ENCODE measurements around the gene CA5A. TPM values are rescaled to one million over a fixed set of nuclear protein-coding genes. Genes with fewer than 3 reads are reported as not detected.

Gene CA5A
- total RNA-seq, 2 experiments from 2014 or later, result not detected

DNA sequence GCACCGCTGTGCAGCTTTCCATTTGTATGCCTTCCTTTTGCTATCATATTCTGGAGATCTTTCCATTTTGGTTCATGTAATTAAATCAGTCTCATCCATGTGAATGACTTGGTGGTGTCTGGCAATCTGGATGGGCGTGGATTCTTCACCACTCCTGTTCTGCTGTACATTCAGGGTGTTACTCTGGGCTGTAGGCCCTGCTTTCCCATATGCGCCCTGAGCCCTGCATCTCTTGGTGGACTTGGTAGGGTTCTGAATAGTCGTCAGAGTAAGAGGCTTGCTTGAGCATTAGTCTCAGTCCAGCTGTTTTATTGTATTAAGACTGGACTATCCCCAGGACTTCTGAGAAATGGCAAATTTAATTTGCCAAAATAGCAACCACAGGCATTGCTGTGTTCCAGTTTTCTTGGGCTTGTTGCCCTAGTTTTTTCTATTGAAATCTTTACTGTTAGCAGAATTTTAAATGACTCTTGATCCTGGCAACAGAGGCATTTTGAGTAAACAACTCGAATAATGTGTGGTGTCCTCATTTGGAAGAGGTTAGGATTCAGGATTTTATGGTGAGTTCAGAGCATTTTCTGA lies 29.8 kb upstream of the CA5A start:
- Histone ChIP-seq H3K27me3 (ENCODE audit: control insufficient read depth in 1 of 2, insufficient read depth in 2 of 2, low read length in 2 of 2) (no peaks in the 10 kb centered on the region), H3K4me1 (ENCODE audit: insufficient read depth, low read length) (peaks cover 37% of the 10 kb centered on the region), H3K27ac (ENCODE audit: low read depth in 1 of 2, low read length in 2 of 2) (no peak overlapping the region), H3K4me3 (ENCODE audit: low read length) (no peak overlapping the region), H3K36me3 (ENCODE audit: insufficient read depth, low read length) (peaks cover 2% of the 10 kb centered on the region), H3K9me3 (ENCODE audit: control insufficient read depth in 1 of 2, insufficient read depth in 1 of 2, low read length in 2 of 2) (peaks cover 1 to 8% of the 10 kb centered on the region in 2 experiments)
- DNase-seq, result no peak
- Mint-ChIP-seq H3K4me3 (peak overlapping the region; percentile 63), H3K27ac (peak overlapping the region; percentile 80), H3K9me3 (no peaks in the 10 kb centered on the region), H3K4me1 (ENCODE audit: low read depth) (peaks cover 66% of the 10 kb centered on the region), H3K27me3 (no peaks in the 10 kb centered on the region), H3K36me3 (ENCODE audit: low read depth) (peaks cover 36% of the 10 kb centered on the region)
- CTCF ChIA-PET, result no interaction called here
- no peak for ATAC-seq (ENCODE audit: poor library complexity)
- intact Hi-C loops (cut with DNase I, micrococcal nuclease), result no loop called here
- POLR2A ChIA-PET, result interaction anchor here (1.5 to 1.8 kb wide), 2 partner anchors 10 to 14 kb away, joined by 8 read pairs; partner anchors contain the start of gene BANP
- TF ChIP-seq, protein P1, sequence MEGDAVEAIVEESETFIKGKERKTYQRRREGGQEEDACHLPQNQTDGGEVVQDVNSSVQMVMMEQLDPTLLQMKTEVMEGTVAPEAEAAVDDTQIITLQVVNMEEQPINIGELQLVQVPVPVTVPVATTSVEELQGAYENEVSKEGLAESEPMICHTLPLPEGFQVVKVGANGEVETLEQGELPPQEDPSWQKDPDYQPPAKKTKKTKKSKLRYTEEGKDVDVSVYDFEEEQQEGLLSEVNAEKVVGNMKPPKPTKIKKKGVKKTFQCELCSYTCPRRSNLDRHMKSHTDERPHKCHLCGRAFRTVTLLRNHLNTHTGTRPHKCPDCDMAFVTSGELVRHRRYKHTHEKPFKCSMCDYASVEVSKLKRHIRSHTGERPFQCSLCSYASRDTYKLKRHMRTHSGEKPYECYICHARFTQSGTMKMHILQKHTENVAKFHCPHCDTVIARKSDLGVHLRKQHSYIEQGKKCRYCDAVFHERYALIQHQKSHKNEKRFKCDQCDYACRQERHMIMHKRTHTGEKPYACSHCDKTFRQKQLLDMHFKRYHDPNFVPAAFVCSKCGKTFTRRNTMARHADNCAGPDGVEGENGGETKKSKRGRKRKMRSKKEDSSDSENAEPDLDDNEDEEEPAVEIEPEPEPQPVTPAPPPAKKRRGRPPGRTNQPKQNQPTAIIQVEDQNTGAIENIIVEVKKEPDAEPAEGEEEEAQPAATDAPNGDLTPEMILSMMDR (IDR thresholded peaks at IDR 0.05), result no peak

DNA sequence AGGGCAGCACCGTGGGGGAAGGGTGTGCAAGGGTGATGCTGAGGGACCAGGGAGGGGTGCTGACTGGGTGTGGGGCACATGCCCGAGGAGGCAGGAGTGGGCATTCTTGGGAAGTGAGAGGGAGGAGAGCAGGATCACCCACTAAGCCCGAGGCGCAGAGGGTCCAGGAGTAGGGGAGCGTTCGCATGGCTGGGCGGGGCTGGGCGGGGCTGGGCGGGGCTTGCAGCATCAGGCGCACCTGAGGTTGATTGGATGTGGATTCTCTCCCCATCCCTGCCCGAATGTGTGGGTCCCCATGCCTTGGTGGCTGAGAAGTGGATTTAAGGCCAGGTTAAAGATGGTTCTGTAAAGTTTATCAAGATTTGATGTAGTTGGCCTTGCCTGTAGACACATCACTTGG lies 29.1 kb upstream of the CA5A start:
- H3K36me3 ChIP-seq (ENCODE audit: insufficient read depth, low read length), result no peaks in the 10 kb centered on the region
- DNase-seq (no peak), ATAC-seq (ENCODE audit: poor library complexity) (no peak)
- no peak overlapping the region for H3K4me3 Mint-ChIP-seq
- H3K9me3 Mint-ChIP-seq, result no peaks in the 10 kb centered on the region
- H3K27ac ChIP-seq (ENCODE audit: low read depth in 1 of 2, low read length in 2 of 2), result no peak overlapping the region
- TF ChIP-seq, protein P1 (IDR thresholded peaks at IDR 0.05), result no peak
- no peaks in the 10 kb centered on the region for H3K27me3 ChIP-seq (ENCODE audit: control insufficient read depth in 1 of 2, insufficient read depth in 2 of 2, low read length in 2 of 2)
- ChIA-PET POLR2A (no interaction called here), CTCF (no interaction called here)
- H3K4me3 ChIP-seq (ENCODE audit: low read length), result no peak overlapping the region
- H3K4me1 Mint-ChIP-seq (ENCODE audit: low read depth), result peaks cover 73% of the 10 kb centered on the region
- peaks cover 36% of the 10 kb centered on the region for H3K36me3 Mint-ChIP-seq (ENCODE audit: low read depth)
- peaks cover 0 to under 1% of the 10 kb centered on the region in 2 experiments for H3K9me3 ChIP-seq (ENCODE audit: control insufficient read depth in 1 of 2, insufficient read depth in 1 of 2, low read length in 2 of 2)
- peak overlapping the region; percentile 83 for H3K27ac Mint-ChIP-seq
- intact Hi-C loops (cut with DNase I, micrococcal nuclease), result no loop called here
- H3K27me3 Mint-ChIP-seq, result no peaks in the 10 kb centered on the region
- H3K4me1 ChIP-seq (ENCODE audit: insufficient read depth, low read length), result peaks cover 37% of the 10 kb centered on the region

DNA sequence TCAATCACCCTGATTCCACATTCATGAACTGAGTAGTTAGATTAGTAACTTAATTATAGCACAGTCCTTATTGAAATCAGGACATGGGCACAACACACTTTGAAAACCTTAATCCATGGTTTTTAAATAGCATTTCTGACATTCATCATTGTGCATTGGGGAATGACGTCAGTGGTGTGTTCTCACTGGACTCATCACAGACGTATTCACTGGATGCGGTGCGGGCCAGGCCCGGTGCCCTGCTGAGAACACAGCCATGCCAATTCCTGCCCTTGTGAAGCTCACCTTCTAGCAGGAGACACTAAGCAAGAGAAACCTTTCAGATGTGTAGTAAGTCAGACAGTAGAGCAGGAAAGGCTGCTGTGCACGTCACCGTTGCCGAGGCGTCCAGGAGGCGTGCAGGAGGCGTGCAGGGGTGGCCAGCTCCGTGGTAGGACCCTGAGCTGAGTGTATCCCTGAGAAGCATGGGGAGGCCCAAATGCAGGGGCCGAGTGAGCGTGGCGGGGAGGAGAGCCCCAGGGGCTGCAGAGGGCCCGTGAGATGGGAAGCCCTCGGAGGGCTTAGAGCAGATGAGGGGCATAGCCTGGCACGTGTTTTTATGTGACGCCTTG lies 27.8 kb upstream of the CA5A start:
- ChIA-PET CTCF (interaction anchor here (1.2 kb wide), 1 partner anchor 185 kb away, joined by 3 read pairs; no protein-coding TSS in a partner anchor), POLR2A (interaction anchor here (1.0 to 2.3 kb wide), 2 partner anchors 10 to 13 kb away, joined by 4 to 13 read pairs; partner anchors contain the start of gene BANP)
- intact Hi-C loops (cut with DNase I, micrococcal nuclease), result no loop called here
- DNase-seq, result no peak
- Mint-ChIP-seq H3K4me1 (ENCODE audit: low read depth) (peaks cover 79% of the 10 kb centered on the region), H3K27me3 (no peaks in the 10 kb centered on the region), H3K27ac (peak overlapping the region; percentile 83), H3K4me3 (peak overlapping the region; percentile 59), H3K36me3 (ENCODE audit: low read depth) (peaks cover 34% of the 10 kb centered on the region), H3K9me3 (no peaks in the 10 kb centered on the region)
- Histone ChIP-seq H3K36me3 (ENCODE audit: insufficient read depth, low read length) (no peaks in the 10 kb centered on the region), H3K4me3 (ENCODE audit: low read length) (no peak overlapping the region), H3K27ac (ENCODE audit: low read depth in 1 of 2, low read length in 2 of 2) (peak overlapping the region in 1 of 2 donors; percentile 40), H3K9me3 (ENCODE audit: control insufficient read depth in 1 of 2, insufficient read depth in 1 of 2, low read length in 2 of 2) (no peaks in the 10 kb centered on the region), H3K4me1 (ENCODE audit: insufficient read depth, low read length) (peaks cover 47% of the 10 kb centered on the region), H3K27me3 (ENCODE audit: control insufficient read depth in 1 of 2, insufficient read depth in 2 of 2, low read length in 2 of 2) (no peaks in the 10 kb centered on the region)
- TF ChIP-seq, protein P1 (IDR thresholded peaks at IDR 0.05), result no peak
- ATAC-seq (ENCODE audit: poor library complexity), result no peak

All from CD4-positive, alpha-beta T cell (primary cell).